ENCODE data around the gene RNF13.

The RNF13 gene

GRCh38 chr3:149895339-149895738 lies 82.3 kb downstream of the RNF13 start:
- DNase-seq (ENCODE audit: low read depth), result no peak
- no peak overlapping the region for H3K4me3 ChIP-seq (ENCODE audit: low read length)
- TF ChIP-seq CTCF (conservative IDR thresholded peaks at IDR 0.05; ENCODE audit: low read depth, low read length), result no peak

- peak; percentile 65 for DNase-seq (ENCODE audit: low read depth)
- no peak for TF ChIP-seq CTCF (conservative IDR thresholded peaks at IDR 0.05; ENCODE audit: low read depth, low read length)
- no peak overlapping the region for H3K4me3 ChIP-seq (ENCODE audit: low read length)
These were observed 82.8 kb downstream of the RNF13 start for GRCh38 chr3:149895769-149896168.

- DNase-seq (ENCODE audit: low read depth), result peak; percentile 43
- no peak overlapping the region for H3K4me3 ChIP-seq (ENCODE audit: low read length)
- TF ChIP-seq CTCF (conservative IDR thresholded peaks at IDR 0.05; ENCODE audit: low read depth, low read length), result no peak
These were observed 85.8 kb downstream of the RNF13 start for GRCh38 chr3:149898771-149899170.

- H3K4me3 ChIP-seq (ENCODE audit: low read length), result no peak overlapping the region
- TF ChIP-seq CTCF (conservative IDR thresholded peaks at IDR 0.05; ENCODE audit: low read depth, low read length), result no peak
- DNase-seq (ENCODE audit: low read depth), result no peak
These were observed 87.3 kb downstream of the RNF13 start for GRCh38 chr3:149900322-149900721.

GRCh38 chr3:149901770-149902169 lies 88.8 kb downstream of the RNF13 start:
- no peak overlapping the region for H3K4me3 ChIP-seq (ENCODE audit: low read length)
- DNase-seq (ENCODE audit: low read depth), result no peak
- no peak for TF ChIP-seq CTCF (conservative IDR thresholded peaks at IDR 0.05; ENCODE audit: low read depth, low read length)

GRCh38 chr3:149902498-149903139 lies 89.6 kb downstream of the RNF13 start:
- no peak overlapping the region for H3K4me3 ChIP-seq (ENCODE audit: low read length)
- no peak for DNase-seq (ENCODE audit: low read depth)
- no peak for TF ChIP-seq CTCF (conservative IDR thresholded peaks at IDR 0.05; ENCODE audit: low read depth, low read length)

GRCh38 chr3:149906036-149906435 lies 93.0 kb downstream of the RNF13 start:
- DNase-seq (ENCODE audit: low read depth), result no peak

More at GRCh38 chr3:149906036-149906435, 93.0 kb downstream of the RNF13 start:
- no peak for TF ChIP-seq CTCF (conservative IDR thresholded peaks at IDR 0.05; ENCODE audit: low read depth, low read length)
- H3K4me3 ChIP-seq (ENCODE audit: low read length), result no peak overlapping the region
